ENCODE data around the gene TNFSF13. TPM values are rescaled to one million over a fixed set of nuclear protein-coding genes. Genes with fewer than 3 reads are reported as not detected.

TNFSF13 gene
- total and polyA plus RNA-seq, 8 donors: 13.5 to 87.4 (median 20.8) TPM

DNA sequence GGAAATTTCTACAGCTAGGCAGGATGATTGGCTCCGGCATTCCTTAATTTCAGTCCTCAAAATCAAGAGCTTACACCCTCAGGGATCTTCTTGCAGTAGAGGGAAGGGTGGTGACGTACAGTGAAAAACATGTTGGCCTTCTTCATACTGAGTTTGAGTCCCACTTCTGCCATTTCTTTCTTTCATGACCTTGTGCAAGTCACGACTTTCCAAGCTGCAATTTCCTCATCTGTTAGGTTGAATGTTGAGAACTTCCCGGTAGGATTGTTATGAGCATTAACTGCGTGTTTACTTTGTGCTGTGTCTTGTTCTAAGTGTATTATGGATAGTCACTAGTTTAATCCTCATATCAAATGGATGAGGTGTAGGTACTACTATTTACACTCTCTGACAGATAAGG, 11.0 kb downstream of the TNFSF13 start:
- no peak overlapping the region for H3K4me3 ChIP-seq
- ATAC-seq (no peak), DNase-seq (no peak)
- intact Hi-C loops (cut with DNase I): no loop called here
- H3K36me3 ChIP-seq: peaks cover 0 to 76% of the 10 kb centered on the region in 2 donors
- peaks cover 5 to 24% of the 10 kb centered on the region in 2 donors for H3K4me1 ChIP-seq
- TF ChIP-seq, protein P1, sequence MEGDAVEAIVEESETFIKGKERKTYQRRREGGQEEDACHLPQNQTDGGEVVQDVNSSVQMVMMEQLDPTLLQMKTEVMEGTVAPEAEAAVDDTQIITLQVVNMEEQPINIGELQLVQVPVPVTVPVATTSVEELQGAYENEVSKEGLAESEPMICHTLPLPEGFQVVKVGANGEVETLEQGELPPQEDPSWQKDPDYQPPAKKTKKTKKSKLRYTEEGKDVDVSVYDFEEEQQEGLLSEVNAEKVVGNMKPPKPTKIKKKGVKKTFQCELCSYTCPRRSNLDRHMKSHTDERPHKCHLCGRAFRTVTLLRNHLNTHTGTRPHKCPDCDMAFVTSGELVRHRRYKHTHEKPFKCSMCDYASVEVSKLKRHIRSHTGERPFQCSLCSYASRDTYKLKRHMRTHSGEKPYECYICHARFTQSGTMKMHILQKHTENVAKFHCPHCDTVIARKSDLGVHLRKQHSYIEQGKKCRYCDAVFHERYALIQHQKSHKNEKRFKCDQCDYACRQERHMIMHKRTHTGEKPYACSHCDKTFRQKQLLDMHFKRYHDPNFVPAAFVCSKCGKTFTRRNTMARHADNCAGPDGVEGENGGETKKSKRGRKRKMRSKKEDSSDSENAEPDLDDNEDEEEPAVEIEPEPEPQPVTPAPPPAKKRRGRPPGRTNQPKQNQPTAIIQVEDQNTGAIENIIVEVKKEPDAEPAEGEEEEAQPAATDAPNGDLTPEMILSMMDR (IDR thresholded peaks at IDR 0.05): no peak
- H3K9me3 ChIP-seq: no peaks in the 10 kb centered on the region
- H3K27ac ChIP-seq: no peak overlapping the region
- no peaks in the 10 kb centered on the region for H3K27me3 ChIP-seq

DNA sequence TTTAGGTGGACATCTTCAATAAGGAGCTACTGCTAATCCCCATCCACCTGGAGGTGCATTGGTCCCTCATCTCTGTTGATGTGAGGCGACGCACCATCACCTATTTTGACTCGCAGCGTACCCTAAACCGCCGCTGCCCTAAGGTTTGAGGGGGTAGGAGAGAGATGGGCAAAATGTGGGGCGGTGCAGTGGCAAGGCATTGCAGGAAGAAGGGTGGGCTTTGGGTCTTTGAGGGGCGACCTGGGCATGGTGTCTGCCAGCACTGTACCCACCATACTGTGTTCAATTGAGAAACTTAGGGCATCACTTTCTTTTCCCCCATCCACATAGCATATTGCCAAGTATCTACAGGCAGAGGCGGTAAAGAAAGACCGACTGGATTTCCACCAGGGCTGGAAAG, 11.8 kb downstream of the TNFSF13 start:
- no peaks in the 10 kb centered on the region for H3K27me3 ChIP-seq
- H3K4me3 ChIP-seq: no peak overlapping the region
- intact Hi-C loops (cut with DNase I): no loop called here
- peaks cover 0 to 76% of the 10 kb centered on the region in 2 donors for H3K36me3 ChIP-seq
- H3K27ac ChIP-seq: no peak overlapping the region
- TF ChIP-seq, protein P1 (IDR thresholded peaks at IDR 0.05): no peak
- ATAC-seq (no peak), DNase-seq (no peak)
- no peaks in the 10 kb centered on the region for H3K9me3 ChIP-seq
- peaks cover 11 to 29% of the 10 kb centered on the region in 2 donors for H3K4me1 ChIP-seq

DNA sequence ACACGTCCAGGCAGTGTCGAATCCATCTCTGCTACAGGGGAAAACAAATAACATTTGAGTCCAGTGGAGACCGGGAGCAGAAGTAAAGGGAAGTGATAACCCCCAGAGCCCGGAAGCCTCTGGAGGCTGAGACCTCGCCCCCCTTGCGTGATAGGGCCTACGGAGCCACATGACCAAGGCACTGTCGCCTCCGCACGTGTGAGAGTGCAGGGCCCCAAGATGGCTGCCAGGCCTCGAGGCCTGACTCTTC, 13.7 kb downstream of the TNFSF13 start:
- H3K27ac ChIP-seq: peak overlapping the region; percentile 76 to 98
- TF ChIP-seq, protein P1 (IDR thresholded peaks at IDR 0.05): no peak
- H3K27me3 ChIP-seq: no peaks in the 10 kb centered on the region
- ATAC-seq (no peak), DNase-seq (no peak)
- peaks cover 0 to 76% of the 10 kb centered on the region in 2 donors for H3K36me3 ChIP-seq
- peaks cover 18 to 48% of the 10 kb centered on the region in 2 donors for H3K4me1 ChIP-seq
- intact Hi-C loops (cut with DNase I): no loop called here
- no peaks in the 10 kb centered on the region for H3K9me3 ChIP-seq
- peak overlapping the region; percentile 33 to 100 for H3K4me3 ChIP-seq

DNA sequence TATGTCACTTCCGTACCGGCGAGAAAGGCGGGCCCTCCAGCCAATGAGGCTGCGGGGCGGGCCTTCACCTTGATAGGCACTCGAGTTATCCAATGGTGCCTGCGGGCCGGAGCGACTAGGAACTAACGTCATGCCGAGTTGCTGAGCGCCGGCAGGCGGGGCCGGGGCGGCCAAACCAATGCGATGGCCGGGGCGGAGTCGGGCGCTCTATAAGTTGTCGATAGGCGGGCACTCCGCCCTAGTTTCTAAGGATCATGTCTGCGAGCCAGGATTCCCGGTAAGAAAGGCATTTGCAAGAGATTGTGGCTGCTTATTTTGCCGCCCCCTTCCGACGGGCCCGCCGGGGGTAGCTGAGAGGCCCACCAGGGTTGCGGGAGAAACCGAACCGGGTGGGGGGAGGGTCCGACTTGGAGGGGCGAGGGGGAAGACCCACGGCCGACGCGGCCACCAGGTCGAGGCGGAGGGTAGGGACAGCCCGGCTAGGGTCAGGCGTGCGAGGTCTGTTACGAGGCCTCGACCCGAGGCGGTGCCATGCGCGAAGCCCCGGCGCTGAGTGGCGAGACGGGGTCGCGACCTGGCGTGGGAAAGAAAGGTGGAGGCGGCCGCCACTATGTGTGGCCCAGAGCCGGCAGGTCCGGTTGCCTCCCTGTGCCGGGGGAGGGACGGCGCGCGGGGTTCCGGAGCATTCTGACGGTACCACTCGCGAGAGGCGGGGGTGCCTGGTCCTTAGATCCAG, 14.2 kb downstream of the TNFSF13 start:
- peaks cover 18 to 53% of the 10 kb centered on the region in 2 donors for H3K4me1 ChIP-seq
- TF ChIP-seq, protein P1 (IDR thresholded peaks at IDR 0.05): peak in 1 of 2 donors; percentile 27
- ATAC-seq: peak; percentile 92
- peaks cover 0 to 76% of the 10 kb centered on the region in 2 donors for H3K36me3 ChIP-seq
- H3K4me3 ChIP-seq: peak overlapping the region; percentile 100
- H3K9me3 ChIP-seq: no peaks in the 10 kb centered on the region
- DNase-seq: peak; percentile 98 to 99 (median 99)
- H3K27me3 ChIP-seq: no peaks in the 10 kb centered on the region
- intact Hi-C loops (cut with DNase I): no loop called here
- peak overlapping the region; percentile 97 to 98 for H3K27ac ChIP-seq

DNA sequence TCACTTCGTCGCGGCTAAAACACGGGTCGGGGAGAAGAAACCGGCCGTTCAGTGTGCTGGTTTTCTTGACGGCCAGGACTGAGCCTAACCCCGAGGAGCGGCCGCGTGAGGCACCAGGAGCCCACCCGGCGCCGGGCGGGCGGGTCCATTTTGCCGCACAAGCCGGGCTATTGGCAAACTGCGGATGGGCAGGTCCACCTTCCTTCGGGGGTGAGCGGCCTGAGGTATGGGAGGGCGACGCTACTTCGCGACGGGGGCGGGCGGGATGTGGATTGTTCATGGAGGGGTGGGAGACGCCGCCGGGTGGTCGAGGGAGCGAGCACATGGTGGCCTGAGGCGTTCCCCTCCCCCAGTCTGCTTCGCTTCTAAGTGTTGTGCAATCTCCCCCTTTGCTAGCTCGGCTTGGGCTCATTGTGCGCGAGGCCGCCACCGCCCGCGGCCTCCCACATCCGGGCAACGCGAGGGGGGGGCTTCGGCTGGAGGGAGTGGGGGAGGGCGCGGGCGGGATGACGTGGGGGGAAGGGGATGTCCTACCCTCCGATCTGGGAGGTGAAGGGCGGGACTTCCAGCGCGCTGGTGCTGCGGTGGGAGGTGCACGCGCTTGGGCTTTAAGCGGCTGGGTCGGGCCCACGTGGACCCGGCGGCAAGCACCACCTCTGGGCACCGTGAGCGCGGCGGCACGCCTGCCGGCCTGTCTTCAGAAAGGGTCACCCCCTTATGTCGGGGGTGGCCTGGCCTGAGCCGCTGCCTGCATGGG, 15.0 kb downstream of the TNFSF13 start:
- H3K36me3 ChIP-seq: peaks cover 0 to 79% of the 10 kb centered on the region in 2 donors
- TF ChIP-seq, protein P1 (IDR thresholded peaks at IDR 0.05): no peak
- peak; percentile 73 for ATAC-seq
- no peaks in the 10 kb centered on the region for H3K27me3 ChIP-seq
- intact Hi-C loops (cut with DNase I): no loop called here
- peak; percentile 90 to 97 (median 94) for DNase-seq
- peaks cover 18 to 60% of the 10 kb centered on the region in 2 donors for H3K4me1 ChIP-seq
- H3K4me3 ChIP-seq: peak overlapping the region; percentile 100
- no peaks in the 10 kb centered on the region for H3K9me3 ChIP-seq
- peak overlapping the region; percentile 97 to 98 for H3K27ac ChIP-seq
